A673 (cell line): Measurements from ENCODE around the gene SPOCD1.

Experiments
- EZH2 ChIP-seq: fragments of 200-600 bp; sonication (generic); IDR thresholded peaks from 2 replicates; pipeline ENCODE4 v1.6.1; 2017; ENCODE audit warnings: borderline replicate concordance, low read depth, mild to moderate bottlenecking, mixed read lengths, antibody characterized with exemption, low read length; ENCODE audit not compliant: poor library complexity, severe bottlenecking
- TF ChIP-seq, protein P1 (sequence below): fragments of 300-800, 200-600 bp; sonication (generic); conservative IDR thresholded peaks from 2 replicates; pipeline ENCODE4 v1.5.1; 2017; ENCODE audit warnings: low read depth, mild to moderate bottlenecking, antibody characterized with exemption, low read length, moderate library complexity, mixed read lengths

DNA sequence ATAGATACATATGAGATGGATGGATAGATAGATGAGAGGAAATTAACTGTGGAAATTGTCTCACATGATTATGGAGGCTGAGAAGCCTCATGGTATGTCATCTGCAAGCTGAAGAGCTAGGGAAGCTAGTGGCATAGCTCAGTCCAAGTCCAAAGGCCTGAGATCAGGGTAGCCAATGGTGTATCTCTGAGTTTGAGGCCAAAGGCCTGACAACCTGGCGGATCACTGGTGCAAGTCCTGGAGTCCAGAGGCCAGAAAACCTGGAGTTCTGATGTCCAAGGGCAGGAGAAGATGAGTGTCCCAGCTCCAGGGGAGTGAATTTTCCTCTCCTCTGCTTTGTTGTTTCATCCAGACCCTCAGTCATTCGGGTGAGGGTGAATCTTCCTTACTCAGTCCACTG, 43.9 kb upstream of the SPOCD1 start:
- TF ChIP-seq, protein P1, sequence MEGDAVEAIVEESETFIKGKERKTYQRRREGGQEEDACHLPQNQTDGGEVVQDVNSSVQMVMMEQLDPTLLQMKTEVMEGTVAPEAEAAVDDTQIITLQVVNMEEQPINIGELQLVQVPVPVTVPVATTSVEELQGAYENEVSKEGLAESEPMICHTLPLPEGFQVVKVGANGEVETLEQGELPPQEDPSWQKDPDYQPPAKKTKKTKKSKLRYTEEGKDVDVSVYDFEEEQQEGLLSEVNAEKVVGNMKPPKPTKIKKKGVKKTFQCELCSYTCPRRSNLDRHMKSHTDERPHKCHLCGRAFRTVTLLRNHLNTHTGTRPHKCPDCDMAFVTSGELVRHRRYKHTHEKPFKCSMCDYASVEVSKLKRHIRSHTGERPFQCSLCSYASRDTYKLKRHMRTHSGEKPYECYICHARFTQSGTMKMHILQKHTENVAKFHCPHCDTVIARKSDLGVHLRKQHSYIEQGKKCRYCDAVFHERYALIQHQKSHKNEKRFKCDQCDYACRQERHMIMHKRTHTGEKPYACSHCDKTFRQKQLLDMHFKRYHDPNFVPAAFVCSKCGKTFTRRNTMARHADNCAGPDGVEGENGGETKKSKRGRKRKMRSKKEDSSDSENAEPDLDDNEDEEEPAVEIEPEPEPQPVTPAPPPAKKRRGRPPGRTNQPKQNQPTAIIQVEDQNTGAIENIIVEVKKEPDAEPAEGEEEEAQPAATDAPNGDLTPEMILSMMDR, result no peak
- no peak for TF ChIP-seq EZH2
